ENCODE measurements around the gene PRKAA1.
A peak's percentile ranks its signal among the peaks of the same experiment; 100 is the strongest.
"Not testable (repeated sequence)": the region's sequence is repeated elsewhere in the genome, so short reads cannot be mapped to it uniquely, and the experiment has no call there.

The PRKAA1 gene

GRCh38 chr5:40720069-40720468 is 78.1 kb downstream of the PRKAA1 start:
- DNase-seq, result no peak

DNA sequence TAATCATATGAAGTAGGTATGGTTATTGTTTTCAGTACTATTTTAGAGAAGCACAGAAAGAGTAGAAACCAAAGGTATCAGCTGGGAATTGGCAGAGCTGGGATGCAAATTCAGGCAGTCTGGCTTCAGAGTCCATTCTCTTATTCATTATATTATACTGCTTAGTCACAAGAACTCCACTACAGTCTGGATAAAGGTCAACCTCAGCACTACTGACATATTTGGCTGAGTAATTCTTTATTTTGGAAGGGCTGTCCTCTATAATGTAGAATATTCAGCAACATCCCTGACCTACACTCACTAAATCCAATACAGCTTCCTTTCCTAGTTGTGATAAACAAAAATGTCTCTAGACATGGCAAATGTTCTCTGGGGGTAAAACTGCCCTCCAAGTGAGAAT is 80.9 kb downstream of the PRKAA1 start:
- DNase-seq, result no peak

- no peak for DNase-seq
Measured at GRCh38 chr5:40716590-40716989, 81.6 kb downstream of the PRKAA1 start.

DNA sequence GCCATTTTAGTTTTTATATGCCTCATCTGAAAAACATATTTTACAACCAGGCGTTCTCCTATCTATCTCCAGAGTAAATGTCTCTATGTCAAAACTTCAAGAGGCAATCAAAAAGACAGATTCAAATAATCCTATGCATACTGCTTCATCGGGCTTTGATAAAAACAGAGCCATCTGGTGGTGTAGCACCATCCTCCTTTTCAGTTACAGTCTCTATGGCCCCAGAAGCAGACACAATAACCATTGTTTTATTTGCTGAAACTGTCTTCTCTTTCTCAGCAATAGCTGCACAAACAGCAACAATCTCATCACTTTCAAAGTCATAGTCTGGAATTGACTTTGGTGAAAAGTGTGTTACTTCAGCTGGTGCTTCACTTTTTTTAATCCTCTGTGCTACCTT is 82.2 kb downstream of the PRKAA1 start:
- DNase-seq, result peak; percentile 15

DNA sequence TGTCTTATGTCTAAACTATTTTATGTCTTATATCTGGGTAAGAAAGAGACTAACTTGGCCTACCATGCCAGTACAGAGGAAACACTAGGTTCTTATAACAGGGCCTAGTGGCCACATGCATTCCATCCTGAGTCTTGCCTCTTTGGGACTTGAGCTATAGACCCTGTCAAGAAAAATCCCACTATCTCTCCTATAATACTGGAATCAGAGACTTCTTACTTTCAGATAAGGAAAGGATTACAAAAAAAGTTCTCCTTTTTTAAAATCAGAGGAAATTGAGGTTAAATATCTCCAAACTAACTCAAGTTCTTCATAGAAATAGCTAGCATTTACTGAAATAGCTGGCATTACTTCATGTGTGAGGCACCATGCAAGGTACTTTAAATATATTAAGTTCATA is 84.2 kb downstream of the PRKAA1 start:
- no peak for DNase-seq

DNA sequence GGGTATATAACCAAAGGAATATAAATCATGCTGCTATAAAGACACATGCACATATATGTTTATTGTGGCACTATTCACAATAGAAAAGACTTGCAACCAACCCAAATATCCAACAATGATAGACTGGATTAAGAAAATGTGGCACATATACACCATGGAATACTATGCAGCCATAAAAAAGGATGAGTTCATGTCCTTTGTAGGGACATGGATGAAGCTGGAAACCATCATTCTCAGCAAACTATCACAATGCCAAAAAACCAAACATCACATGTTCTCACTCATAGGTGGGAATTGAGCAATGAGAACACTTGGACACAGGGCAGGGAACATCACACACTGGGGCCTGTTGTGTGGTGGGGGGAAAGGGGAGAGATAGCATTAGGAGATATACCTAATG is 87.6 kb downstream of the PRKAA1 start:
- DNase-seq, result not testable (repeated sequence)
